CD14-positive monocyte (primary cell): ENCODE measurements around the gene GIT2. TPM values are rescaled to one million over a fixed set of nuclear protein-coding genes. Genes with fewer than 3 reads are reported as not detected.

Experiments used
- DNase-seq, 3 donors: peaks; one replicate each; pipeline ENCODE4 v3.0.0-alpha.2; 2011 to 2022
- H2AFZ ChIP-seq: 2 replicates; pipeline ENCODE4 v1.6.0; 2012; ENCODE audit warnings: mild to moderate bottlenecking, low read depth, low read length, inconsistent platforms; ENCODE audit not compliant: insufficient read depth, poor library complexity, severe bottlenecking
- H3K27ac ChIP-seq, 2 donors: 1 replicate in 1 of 2; 2 replicates in 1 of 2; pipeline ENCODE4 v1.5.1; 2012 to 2013; ENCODE audit warnings: low read length in 2 of 2, control low read depth in 1 of 2, inconsistent platforms in 1 of 2, low read depth in 1 of 2, mild to moderate bottlenecking in 1 of 2
- H3K27me3 ChIP-seq, 2 donors: one replicate each; pipeline versions ENCODE4 v1.6.0 to v1.6.1; 2011 to 2013; ENCODE audit warnings: low read length in 2 of 2; ENCODE audit not compliant: control insufficient read depth in 2 of 2, insufficient read depth in 2 of 2
- H3K36me3 ChIP-seq, 2 donors: replicated peaks in 1 of 2; 1 replicate in 1 of 2; 2 replicates in 1 of 2; pipeline versions ENCODE4 v1.5.1 to v1.6.1; 2012 to 2013; ENCODE audit warnings: low read length in 2 of 2, control low read depth in 1 of 2, inconsistent platforms in 1 of 2, mild to moderate bottlenecking in 1 of 2; ENCODE audit not compliant: insufficient read depth in 2 of 2, control insufficient read depth in 1 of 2
- H3K4me1 ChIP-seq, 2 donors: 1 replicate in 1 of 2; 2 replicates in 1 of 2; pipeline versions ENCODE4 v1.5.1 to v1.6.1; 2012 to 2013; ENCODE audit warnings: low read length in 2 of 2, control low read depth in 1 of 2, inconsistent platforms in 1 of 2, mild to moderate bottlenecking in 1 of 2, moderate library complexity in 1 of 2; ENCODE audit not compliant: insufficient read depth in 2 of 2, control insufficient read depth in 1 of 2
- H3K4me2 ChIP-seq: replicated peaks from 2 replicates; pipeline ENCODE3; 2012; ENCODE audit warnings: low read length, moderate library complexity, mild to moderate bottlenecking; ENCODE audit not compliant: poor library complexity, severe bottlenecking; ENCODE audit errors: extremely low read depth
- H3K4me3 ChIP-seq, 3 experiments: fragments of 200-600 bp in 1 of 3; sonication (generic) in 1 of 3; replicated peaks in 1 of 3; 1 replicate in 2 of 3; 2 replicates in 1 of 3; pipeline ENCODE4 v1.5.1; 2011 to 2013; ENCODE audit warnings: low read length in 3 of 3, mild to moderate bottlenecking in 3 of 3, control low read depth in 2 of 3, low read depth in 2 of 3, inconsistent platforms in 1 of 3, moderate library complexity in 1 of 3
- H3K79me2 ChIP-seq: 2 replicates; pipeline ENCODE4 v1.6.0; 2012; ENCODE audit warnings: mild to moderate bottlenecking, control low read depth, inconsistent platforms, low read length, moderate library complexity; ENCODE audit not compliant: insufficient read depth
- H3K9ac ChIP-seq: 2 replicates; pipeline ENCODE4 v1.6.0; 2017; ENCODE audit warnings: low read length, mild to moderate bottlenecking; ENCODE audit not compliant: insufficient read depth, poor library complexity, severe bottlenecking
- H3K9me3 ChIP-seq, 2 donors: replicated peaks in 1 of 2; 1 replicate in 1 of 2; 2 replicates in 1 of 2; pipeline versions ENCODE4 v1.5.1 to v1.6.1; 2012 to 2013; ENCODE audit warnings: low read length in 2 of 2, control low read depth in 1 of 2; ENCODE audit not compliant: control insufficient read depth in 1 of 2, insufficient read depth in 1 of 2
- H4K20me1 ChIP-seq: 2 replicates; pipeline ENCODE4 v1.6.0; 2012; ENCODE audit warnings: mild to moderate bottlenecking, low read length, control low read depth, moderate library complexity; ENCODE audit not compliant: insufficient read depth
- H3K27ac Mint-ChIP-seq, 7 donors: one replicate each; pipeline ENCODE4 v1.8.0; 2020; ENCODE audit warnings: mild to moderate bottlenecking in 7 of 7, mixed read lengths in 7 of 7, moderate library complexity in 6 of 7, inconsistent platforms in 2 of 7
- H3K27me3 Mint-ChIP-seq, 3 donors: one replicate each; pipeline ENCODE4 v1.8.0; 2021 to 2022; ENCODE audit warnings: low read depth in 3 of 3, mild to moderate bottlenecking in 3 of 3, mixed read lengths in 3 of 3, moderate library complexity in 3 of 3, inconsistent platforms in 1 of 3
- H3K36me3 Mint-ChIP-seq, 2 donors: one replicate each; pipeline ENCODE4 v1.8.0; 2020; ENCODE audit warnings: mixed read lengths in 2 of 2, inconsistent platforms in 1 of 2, mild to moderate bottlenecking in 1 of 2
- H3K4me1 Mint-ChIP-seq: one replicate; pipeline ENCODE4 v1.8.0; 2020; ENCODE audit warnings: mild to moderate bottlenecking, mixed read lengths
- H3K4me3 Mint-ChIP-seq, 2 donors: one replicate each; pipeline ENCODE4 v1.8.0; 2020; ENCODE audit warnings: mild to moderate bottlenecking in 2 of 2, mixed read lengths in 2 of 2, moderate library complexity in 1 of 2
- H3K9me3 Mint-ChIP-seq, 7 donors: one replicate each; pipeline ENCODE4 v1.8.0; 2020 to 2022; ENCODE audit warnings: mixed read lengths in 7 of 7, mild to moderate bottlenecking in 6 of 7, moderate library complexity in 6 of 7, inconsistent platforms in 2 of 7
- WGBS: methylation state at CpG from one replicate; pipeline ENCODE4 v1.1.5; 2013; ENCODE audit warnings: missing lambda C conversion rate; ENCODE audit not compliant: insufficient coverage; 5-methylcytosine and 5-hydroxymethylcytosine counted together
- intact Hi-C, 2 donors: fragments of 100-400 bp; cut with micrococcal nuclease; formaldehyde crosslinking; loops; one replicate each; pipeline versions ENCODE4 v1.15.0 to v1.15.1; 2023
- polyA plus RNA-seq, 3 donors: library from polyadenylated mRNA; depleted of rRNA in 1 of 3; unstranded in 2 of 3; stranded (reverse) in 1 of 3; fragments of 300-500 nt in 2 of 3; fragments of >200 nt in 1 of 3; fragmentation: Illumina TruSeq in 2 of 3; gene quantifications; 1 replicate in 2 of 3; 2 replicates in 1 of 3; pipeline ENCODE4 v1.2.3, GENCODE V29; 2012 to 2021
- TF ChIP-seq, protein P1 (sequence below): fragments of 200-600 bp; IDR thresholded peaks from one replicate; pipeline ENCODE4 v1.8.0; 2022; ENCODE audit warnings: antibody characterized with exemption, mild to moderate bottlenecking

Gene GIT2
- polyA plus RNA-seq, 3 donors, result 75.8 to 139 (median 98.8) TPM

DNA sequence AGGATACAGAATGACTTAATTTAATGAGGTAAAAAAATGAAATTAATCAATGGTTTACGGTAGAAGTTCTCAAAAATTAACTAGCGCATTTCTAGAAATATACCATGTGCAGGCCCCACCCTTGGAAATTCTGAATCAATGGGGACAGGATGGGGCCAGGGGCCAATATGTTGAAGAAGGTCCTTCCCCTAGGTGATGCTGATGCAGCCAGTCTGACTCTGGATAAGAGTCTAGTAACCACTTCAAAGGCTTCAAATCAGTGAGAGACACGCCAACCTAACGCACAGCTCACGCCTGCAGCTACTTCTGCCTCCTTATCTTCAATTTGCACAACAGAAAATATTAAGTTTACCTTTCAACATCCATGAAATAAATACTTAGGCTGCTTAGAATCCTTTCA, 14.9 kb downstream of the GIT2 start:
- Histone ChIP-seq H3K4me3 (no peak overlapping the region), H2AFZ (no peak overlapping the region), H3K27me3 (no peaks in the 10 kb centered on the region), H3K27ac (peak overlapping the region in 1 of 2 donors; percentile 38), H3K4me2 (no peak overlapping the region), H3K36me3 (peaks cover 96 to 100% of the 10 kb centered on the region in 2 donors), H3K79me2 (peaks cover 83% of the 10 kb centered on the region), H3K9me3 (no peaks in the 10 kb centered on the region), H4K20me1 (peaks cover 96% of the 10 kb centered on the region), H3K9ac (no peak overlapping the region), H3K4me1 (peaks cover 12 to 16% of the 10 kb centered on the region in 2 donors)
- Mint-ChIP-seq H3K9me3 (no peaks in the 10 kb centered on the region), H3K27me3 (no peaks in the 10 kb centered on the region), H3K27ac (no peak overlapping the region), H3K4me3 (no peak overlapping the region), H3K4me1 (peaks cover 12% of the 10 kb centered on the region), H3K36me3 (peaks cover 73 to 95% of the 10 kb centered on the region in 2 donors)
- TF ChIP-seq, protein P1, sequence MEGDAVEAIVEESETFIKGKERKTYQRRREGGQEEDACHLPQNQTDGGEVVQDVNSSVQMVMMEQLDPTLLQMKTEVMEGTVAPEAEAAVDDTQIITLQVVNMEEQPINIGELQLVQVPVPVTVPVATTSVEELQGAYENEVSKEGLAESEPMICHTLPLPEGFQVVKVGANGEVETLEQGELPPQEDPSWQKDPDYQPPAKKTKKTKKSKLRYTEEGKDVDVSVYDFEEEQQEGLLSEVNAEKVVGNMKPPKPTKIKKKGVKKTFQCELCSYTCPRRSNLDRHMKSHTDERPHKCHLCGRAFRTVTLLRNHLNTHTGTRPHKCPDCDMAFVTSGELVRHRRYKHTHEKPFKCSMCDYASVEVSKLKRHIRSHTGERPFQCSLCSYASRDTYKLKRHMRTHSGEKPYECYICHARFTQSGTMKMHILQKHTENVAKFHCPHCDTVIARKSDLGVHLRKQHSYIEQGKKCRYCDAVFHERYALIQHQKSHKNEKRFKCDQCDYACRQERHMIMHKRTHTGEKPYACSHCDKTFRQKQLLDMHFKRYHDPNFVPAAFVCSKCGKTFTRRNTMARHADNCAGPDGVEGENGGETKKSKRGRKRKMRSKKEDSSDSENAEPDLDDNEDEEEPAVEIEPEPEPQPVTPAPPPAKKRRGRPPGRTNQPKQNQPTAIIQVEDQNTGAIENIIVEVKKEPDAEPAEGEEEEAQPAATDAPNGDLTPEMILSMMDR, result no peak
- DNase-seq, result no peak
- intact Hi-C loops, result no loop called here
- 100% methylated on average over 3 of the region's 5 CpGs for WGBS

DNA sequence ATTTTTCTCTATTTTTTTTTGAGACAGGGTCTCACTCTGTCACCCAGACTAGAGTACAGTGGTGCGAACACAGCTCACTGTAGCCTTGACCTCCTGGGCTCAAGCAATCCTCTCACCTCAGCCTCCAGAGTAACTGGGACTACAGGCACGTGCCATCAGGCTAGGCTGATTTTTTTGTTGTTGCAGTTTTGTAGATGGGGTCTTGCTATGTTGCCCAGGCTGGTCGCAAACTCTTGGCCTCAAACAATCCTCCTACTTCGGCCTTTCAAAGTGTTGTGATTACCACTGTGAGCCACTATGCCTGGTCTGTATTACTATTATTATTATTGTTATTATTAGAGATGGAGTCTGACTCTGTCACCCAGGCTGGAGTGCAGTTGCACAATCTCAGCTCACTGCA, 23.3 kb downstream of the GIT2 start:
- Histone ChIP-seq H3K9me3 (no peaks in the 10 kb centered on the region), H3K36me3 (peaks cover 84 to 99% of the 10 kb centered on the region in 2 donors), H4K20me1 (peaks cover 92% of the 10 kb centered on the region), H3K4me3 (no peak overlapping the region), H3K4me1 (no peaks in the 10 kb centered on the region), H2AFZ (no peak overlapping the region), H3K27ac (peak overlapping the region in 1 of 2 donors; percentile 22), H3K4me2 (no peak overlapping the region), H3K79me2 (peaks cover 56% of the 10 kb centered on the region), H3K9ac (no peak overlapping the region), H3K27me3 (no peaks in the 10 kb centered on the region)
- TF ChIP-seq, protein P1, result no peak
- intact Hi-C loops, result no loop called here
- H3K27me3 Mint-ChIP-seq, result no peaks in the 10 kb centered on the region
- H3K36me3 Mint-ChIP-seq, result peaks cover 52 to 95% of the 10 kb centered on the region in 2 donors
- H3K27ac Mint-ChIP-seq, result peak overlapping the region in 5 of 7 donors; percentile 5 to 80 (median 40)
- DNase-seq, result no peak
- H3K4me1 Mint-ChIP-seq, result peaks cover 13% of the 10 kb centered on the region
- WGBS, result no CpG with 5 or more reads among the region's 4 CpGs
- no peak overlapping the region for H3K4me3 Mint-ChIP-seq
- H3K9me3 Mint-ChIP-seq, result no peaks in the 10 kb centered on the region
